AG04450 (cell line): ENCODE measurements around the gene PMVK. TPM values are rescaled to one million over a fixed set of nuclear protein-coding genes. Genes with fewer than 3 reads are reported as not detected.

Experiments
- CTCF ChIA-PET: fragments of 300-600, 350-600 bp; formaldehyde crosslinking; extraction: SDS; loops from one replicate; lab custom pipeline; 2022; ENCODE audit warnings: antibody characterized with exemption, inconsistent platforms; lab: Charles Lee
- POLR2A ChIA-PET: fragments of 350-600 bp; formaldehyde crosslinking; extraction: SDS; loops from one replicate; lab custom pipeline; 2021; ENCODE audit warnings: antibody characterized with exemption, inconsistent platforms; lab: Yijun Ruan, JAX
- DNase-seq: peaks from one replicate; pipeline ENCODE4 v3.0.0-alpha.2; 2011; ENCODE audit warnings: low read depth, low spot score
- H3K27ac ChIP-seq: one replicate; pipeline ENCODE4 v1.5.1; 2012; ENCODE audit warnings: low read depth, low read length, control low read depth
- H3K27me3 ChIP-seq: one replicate; pipeline ENCODE4 v1.6.0; 2012; ENCODE audit warnings: low read length; ENCODE audit not compliant: control insufficient read depth, insufficient read depth
- H3K4me3 ChIP-seq: 2 replicates; pipeline ENCODE4 v1.5.1; 2011; ENCODE audit warnings: mild to moderate bottlenecking, low read depth, low read length, control low read depth
- H3K9me3 ChIP-seq: 2 replicates; pipeline ENCODE4 v1.5.1; 2012; ENCODE audit warnings: low read length; ENCODE audit not compliant: control insufficient read depth, insufficient read depth
- polyA plus RNA-seq: library from polyadenylated mRNA; depleted of rRNA; stranded (reverse); fragments of >200 nt; gene quantifications from 2 replicates; pipeline ENCODE4 v1.2.3, GENCODE V29; 2011
- TF ChIP-seq, protein P1 (sequence below): IDR thresholded peaks from 2 replicates; pipeline ENCODE4 v1.5.1; 2011; ENCODE audit warnings: low read depth, low read length, control low read depth, inconsistent platforms

The PMVK gene
- polyA plus RNA-seq, 1 experiment: 21.0 TPM

DNA sequence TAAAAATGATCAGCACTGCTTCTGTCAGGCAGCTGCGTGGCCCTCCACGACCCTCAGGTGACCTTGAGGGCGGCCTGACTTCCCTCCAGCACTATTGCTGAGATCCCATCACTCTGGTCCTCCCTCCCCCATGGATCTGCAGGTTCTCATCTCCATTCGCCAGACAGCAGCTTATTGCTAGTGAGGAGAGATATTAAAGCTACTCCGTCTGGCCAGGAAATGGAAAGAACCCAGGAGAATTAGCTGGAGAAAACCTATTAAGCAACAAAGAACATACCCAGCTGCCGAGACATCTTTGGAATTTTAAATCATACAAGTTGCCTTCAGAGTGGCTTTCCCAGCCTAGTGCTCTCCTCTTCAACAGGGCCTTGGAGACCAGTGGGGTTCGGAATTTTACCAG lies 40.7 kb downstream of the PMVK start:
- TF ChIP-seq, protein P1, sequence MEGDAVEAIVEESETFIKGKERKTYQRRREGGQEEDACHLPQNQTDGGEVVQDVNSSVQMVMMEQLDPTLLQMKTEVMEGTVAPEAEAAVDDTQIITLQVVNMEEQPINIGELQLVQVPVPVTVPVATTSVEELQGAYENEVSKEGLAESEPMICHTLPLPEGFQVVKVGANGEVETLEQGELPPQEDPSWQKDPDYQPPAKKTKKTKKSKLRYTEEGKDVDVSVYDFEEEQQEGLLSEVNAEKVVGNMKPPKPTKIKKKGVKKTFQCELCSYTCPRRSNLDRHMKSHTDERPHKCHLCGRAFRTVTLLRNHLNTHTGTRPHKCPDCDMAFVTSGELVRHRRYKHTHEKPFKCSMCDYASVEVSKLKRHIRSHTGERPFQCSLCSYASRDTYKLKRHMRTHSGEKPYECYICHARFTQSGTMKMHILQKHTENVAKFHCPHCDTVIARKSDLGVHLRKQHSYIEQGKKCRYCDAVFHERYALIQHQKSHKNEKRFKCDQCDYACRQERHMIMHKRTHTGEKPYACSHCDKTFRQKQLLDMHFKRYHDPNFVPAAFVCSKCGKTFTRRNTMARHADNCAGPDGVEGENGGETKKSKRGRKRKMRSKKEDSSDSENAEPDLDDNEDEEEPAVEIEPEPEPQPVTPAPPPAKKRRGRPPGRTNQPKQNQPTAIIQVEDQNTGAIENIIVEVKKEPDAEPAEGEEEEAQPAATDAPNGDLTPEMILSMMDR: no peak
- ChIA-PET POLR2A (no interaction called here), CTCF (interaction anchor here (1.7 kb wide), 1 partner anchor 17 kb away, joined by 7 read pairs; no protein-coding TSS in a partner anchor)
- H3K27me3 ChIP-seq: peaks cover 35% of the 10 kb centered on the region
- no peak overlapping the region for H3K4me3 ChIP-seq
- H3K9me3 ChIP-seq: no peaks in the 10 kb centered on the region
- no peak overlapping the region for H3K27ac ChIP-seq
- no peak for DNase-seq

DNA sequence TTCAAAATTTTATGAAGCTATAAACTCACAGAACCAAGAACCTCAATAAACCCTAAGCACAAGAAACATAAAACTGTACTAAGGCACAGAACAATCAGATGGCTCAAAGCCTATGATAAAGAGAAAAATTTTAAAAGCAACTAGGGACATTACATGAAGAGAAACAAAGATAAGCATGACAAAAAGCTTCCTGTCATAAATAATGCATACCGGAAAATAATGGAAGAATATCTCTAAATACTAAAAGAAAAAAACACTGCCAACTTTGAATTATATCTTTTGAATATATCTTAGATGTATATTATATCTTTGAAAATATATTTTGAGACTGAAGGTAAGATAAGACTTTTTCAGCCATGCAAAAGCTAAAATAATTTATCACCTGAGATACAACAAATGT lies 45.1 kb downstream of the PMVK start:
- no peaks in the 10 kb centered on the region for H3K9me3 ChIP-seq
- CTCF ChIA-PET: interaction anchor here (0.9 to 2.5 kb wide), 4 partner anchors 9 to 332 kb away, joined by 3 to 10 read pairs (median 6); no protein-coding TSS in a partner anchor
- TF ChIP-seq, protein P1: no peak
- H3K27me3 ChIP-seq: peaks cover 51% of the 10 kb centered on the region
- H3K27ac ChIP-seq: no peak overlapping the region
- no peak overlapping the region for H3K4me3 ChIP-seq
- POLR2A ChIA-PET: no interaction called here
- DNase-seq: no peak

DNA sequence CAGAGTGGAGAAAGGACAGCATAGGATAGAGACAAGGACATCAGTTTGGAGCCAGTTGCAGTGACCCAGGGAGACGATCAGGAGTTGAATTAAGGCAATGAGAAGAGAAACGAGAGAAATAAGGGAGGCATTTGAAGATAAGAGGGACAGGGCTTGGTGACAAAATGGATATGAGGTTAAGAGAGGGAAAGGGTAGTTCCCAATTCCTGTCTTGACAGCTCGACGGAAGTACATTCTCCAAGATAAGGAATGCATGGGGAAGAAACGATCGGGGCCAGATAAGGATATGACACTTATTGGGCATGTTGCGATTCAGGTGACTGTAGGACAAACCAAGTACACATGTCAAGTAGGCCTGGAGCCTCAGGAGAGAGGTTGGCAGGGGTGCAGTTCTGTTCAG lies 47.8 kb downstream of the PMVK start:
- Histone ChIP-seq H3K9me3 (no peaks in the 10 kb centered on the region), H3K27me3 (peaks cover 54% of the 10 kb centered on the region), H3K27ac (no peak overlapping the region), H3K4me3 (no peak overlapping the region)
- TF ChIP-seq, protein P1: no peak
- ChIA-PET CTCF (interaction anchor here (0.9 kb wide), 1 partner anchor 329 kb away, joined by 3 read pairs; no protein-coding TSS in a partner anchor), POLR2A (no interaction called here)
- no peak for DNase-seq

DNA sequence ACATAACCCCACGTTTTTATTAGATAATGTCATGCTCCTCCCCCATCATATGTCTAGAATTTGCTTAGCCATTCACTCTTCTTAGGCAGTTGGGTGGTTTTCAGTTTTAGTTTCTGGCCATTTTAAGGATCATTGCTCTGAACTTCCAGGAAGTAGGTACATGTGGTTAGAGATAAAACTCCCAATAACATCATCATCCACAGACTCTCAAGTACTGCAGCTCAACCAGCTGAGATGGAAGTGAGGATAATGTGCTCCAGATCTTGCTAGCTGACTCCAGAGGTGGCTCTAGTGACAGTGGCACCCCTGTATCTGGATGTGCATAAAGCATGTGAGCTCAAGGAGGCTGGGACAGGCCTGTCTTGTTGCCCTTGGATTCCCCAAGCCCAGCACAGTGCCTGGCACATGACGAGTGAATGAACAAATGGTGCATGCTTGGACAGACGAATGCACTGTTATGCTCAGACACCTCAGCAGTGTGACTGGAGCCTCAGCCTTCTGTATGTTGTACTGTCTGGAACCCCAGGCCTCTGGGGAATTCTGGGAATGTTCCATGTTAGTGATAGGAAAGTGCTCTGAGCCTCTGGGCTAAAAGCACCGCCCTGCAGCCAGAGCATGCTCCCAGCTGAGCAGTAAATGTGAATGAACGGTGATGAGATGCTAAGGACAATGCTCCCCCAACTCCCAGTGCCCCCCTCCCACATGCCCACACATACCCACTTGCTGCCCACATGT lies 50.1 kb downstream of the PMVK start:
- Histone ChIP-seq H3K4me3 (no peak overlapping the region), H3K27me3 (peaks cover 60% of the 10 kb centered on the region), H3K27ac (no peak overlapping the region), H3K9me3 (no peaks in the 10 kb centered on the region)
- TF ChIP-seq, protein P1: no peak
- ChIA-PET POLR2A (interaction anchor here (0.6 kb wide), 1 partner anchor 34 kb away, joined by 3 read pairs; no protein-coding TSS in a partner anchor), CTCF (interaction anchor here (0.7 kb wide), 1 partner anchor 1392 kb away, joined by 5 read pairs; no protein-coding TSS in a partner anchor)
- DNase-seq: no peak
